Ascending aorta (tissue), 2 donors: ENCODE measurements around the gene MCU. TPM values are rescaled to one million over a fixed set of nuclear protein-coding genes. Genes with fewer than 3 reads are reported as not detected.
"Not testable (repeated sequence)": the region's sequence is repeated elsewhere in the genome, so short reads cannot be mapped to it uniquely, and the experiment has no call there.

Experiments
- DNase-seq, 2 donors: peaks; one replicate each; pipeline ENCODE4 v3.0.0-alpha.2; 2019; ENCODE audit warnings: low spot score in 2 of 2
- H3K27ac ChIP-seq, 2 donors: fragments of 200-600 bp; sonication (generic); one replicate each; pipeline ENCODE4 v1.5.1; 2016 to 2017; ENCODE audit warnings: mild to moderate bottlenecking in 1 of 2
- H3K27me3 ChIP-seq: fragments of 200-600 bp; sonication (generic); one replicate; pipeline ENCODE4 v1.5.1; 2017
- H3K36me3 ChIP-seq, 2 donors: fragments of 200-600 bp; sonication (generic); one replicate each; pipeline ENCODE4 v1.5.1; 2016
- H3K4me1 ChIP-seq, 2 donors: fragments of 200-600 bp; sonication (generic); one replicate each; pipeline ENCODE4 v1.5.1; 2016 to 2017; ENCODE audit warnings: mild to moderate bottlenecking in 1 of 2
- H3K4me3 ChIP-seq, 2 donors: fragments of 200-600 bp; sonication (generic); one replicate each; pipeline ENCODE4 v1.5.1; 2016 to 2017; ENCODE audit warnings: mild to moderate bottlenecking in 1 of 2
- H3K9me3 ChIP-seq, 2 donors: fragments of 200-600 bp; sonication (generic); one replicate each; pipeline ENCODE4 v1.5.1; 2016
- intact Hi-C: fragments of 100-400 bp; cut with DNase I; formaldehyde crosslinking; loops from one replicate; pipeline ENCODE4 v1.15.1; 2023
- total RNA-seq: library from RNA; depleted of rRNA; stranded (reverse); fragments of >200 nt; gene quantifications from one replicate; pipeline ENCODE4 v1.1.0, GENCODE V29; 2016
- TF ChIP-seq, protein P1 (sequence below), 3 experiments: fragments of 200-600 bp in 2 of 3; fragments of 450-650 bp in 1 of 3; sonication (generic) in 2 of 3; IDR thresholded peaks; one replicate each; pipeline ENCODE4 v1.5.1; 2016 to 2019; ENCODE audit warnings: antibody characterized with exemption in 3 of 3, mild to moderate bottlenecking in 1 of 3, moderate library complexity in 1 of 3

MCU gene
- total RNA-seq, 1 donor from 2014 or later: 22.0 TPM

DNA sequence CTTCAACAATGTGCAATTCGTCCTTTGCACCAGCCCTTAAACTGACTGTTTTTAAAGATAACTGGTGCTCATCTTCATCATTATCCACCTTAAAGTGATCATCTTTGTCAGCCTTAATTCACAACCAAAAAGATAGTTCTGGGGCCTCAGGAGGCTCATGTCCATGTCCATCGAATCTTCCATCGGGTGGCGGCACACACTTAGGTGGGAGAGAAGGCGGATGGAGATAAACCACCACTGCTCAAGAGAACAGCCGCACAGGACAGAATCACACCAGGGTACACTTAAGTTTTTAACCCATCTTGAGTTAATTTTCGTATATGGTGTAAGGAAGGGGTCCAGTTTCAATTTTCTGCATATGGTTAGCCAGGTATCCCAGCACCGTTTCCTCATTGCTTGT, 226.4 kb downstream of the MCU start:
- H3K27ac ChIP-seq: no peak overlapping the region
- H3K9me3 ChIP-seq: no peaks in the 10 kb centered on the region
- TF ChIP-seq, protein P1, sequence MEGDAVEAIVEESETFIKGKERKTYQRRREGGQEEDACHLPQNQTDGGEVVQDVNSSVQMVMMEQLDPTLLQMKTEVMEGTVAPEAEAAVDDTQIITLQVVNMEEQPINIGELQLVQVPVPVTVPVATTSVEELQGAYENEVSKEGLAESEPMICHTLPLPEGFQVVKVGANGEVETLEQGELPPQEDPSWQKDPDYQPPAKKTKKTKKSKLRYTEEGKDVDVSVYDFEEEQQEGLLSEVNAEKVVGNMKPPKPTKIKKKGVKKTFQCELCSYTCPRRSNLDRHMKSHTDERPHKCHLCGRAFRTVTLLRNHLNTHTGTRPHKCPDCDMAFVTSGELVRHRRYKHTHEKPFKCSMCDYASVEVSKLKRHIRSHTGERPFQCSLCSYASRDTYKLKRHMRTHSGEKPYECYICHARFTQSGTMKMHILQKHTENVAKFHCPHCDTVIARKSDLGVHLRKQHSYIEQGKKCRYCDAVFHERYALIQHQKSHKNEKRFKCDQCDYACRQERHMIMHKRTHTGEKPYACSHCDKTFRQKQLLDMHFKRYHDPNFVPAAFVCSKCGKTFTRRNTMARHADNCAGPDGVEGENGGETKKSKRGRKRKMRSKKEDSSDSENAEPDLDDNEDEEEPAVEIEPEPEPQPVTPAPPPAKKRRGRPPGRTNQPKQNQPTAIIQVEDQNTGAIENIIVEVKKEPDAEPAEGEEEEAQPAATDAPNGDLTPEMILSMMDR (IDR thresholded peaks at IDR 0.05): no peak
- no peaks in the 10 kb centered on the region for H3K36me3 ChIP-seq
- intact Hi-C loops: no loop called here
- H3K4me3 ChIP-seq: no peak overlapping the region
- DNase-seq: no peak
- no peaks in the 10 kb centered on the region for H3K27me3 ChIP-seq
- no peaks in the 10 kb centered on the region for H3K4me1 ChIP-seq

DNA sequence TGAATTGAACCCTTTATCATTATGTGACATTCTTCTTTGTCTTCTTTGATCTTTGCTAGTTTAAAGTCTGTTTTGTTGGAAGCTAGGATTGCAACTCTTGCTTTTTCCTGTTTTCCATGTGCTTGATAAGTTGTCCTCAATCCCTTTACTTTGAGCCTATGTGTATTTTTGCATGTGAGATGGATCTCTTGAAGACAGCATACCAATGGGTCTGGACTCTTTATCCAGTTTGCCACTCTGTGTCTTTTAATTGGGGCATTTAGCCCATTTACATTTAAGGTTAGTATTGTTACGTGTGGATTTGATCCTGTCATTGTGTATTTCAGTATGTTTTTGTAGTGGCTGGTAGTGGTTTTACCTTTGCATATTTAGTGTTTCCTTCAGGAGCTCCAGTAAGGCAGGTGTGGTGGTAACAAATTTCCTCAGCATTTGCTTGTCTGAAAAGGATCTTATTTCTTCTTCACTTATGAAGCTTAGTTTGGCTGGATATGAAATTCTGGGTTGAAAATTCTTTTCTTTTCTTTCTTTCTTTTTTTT, 229.3 kb downstream of the MCU start:
- H3K4me1 ChIP-seq, H3K9me3 ChIP-seq, H3K4me3 ChIP-seq, DNase-seq, H3K27me3 ChIP-seq, H3K36me3 ChIP-seq, intact Hi-C loops, H3K27ac ChIP-seq: not testable (repeated sequence)

DNA sequence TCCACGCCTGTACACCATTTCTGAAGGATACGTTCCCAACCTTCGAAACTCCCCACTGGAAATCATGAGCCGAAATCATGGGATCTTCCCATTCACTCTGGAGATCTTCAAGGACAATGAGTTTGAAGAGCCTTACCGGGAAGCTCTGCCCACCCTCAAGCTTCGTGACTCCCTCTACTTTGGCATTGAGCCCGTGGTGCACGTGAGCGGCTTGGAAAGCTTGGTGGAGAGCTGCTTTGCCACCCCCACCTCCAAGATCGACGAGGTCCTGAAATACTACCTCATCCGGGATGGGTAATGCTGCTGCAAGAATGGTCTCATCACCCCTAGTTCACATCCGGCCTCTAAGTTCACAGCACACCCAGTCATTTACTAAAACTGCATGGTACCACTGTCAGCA, 232.4 kb downstream of the MCU start:
- H3K27me3 ChIP-seq: no peaks in the 10 kb centered on the region
- no peak overlapping the region for H3K27ac ChIP-seq
- no peaks in the 10 kb centered on the region for H3K9me3 ChIP-seq
- no peaks in the 10 kb centered on the region for H3K36me3 ChIP-seq
- intact Hi-C loops: no loop called here
- no peaks in the 10 kb centered on the region for H3K4me1 ChIP-seq
- TF ChIP-seq, protein P1 (IDR thresholded peaks at IDR 0.05): no peak
- no peak overlapping the region for H3K4me3 ChIP-seq
- DNase-seq: no peak

DNA sequence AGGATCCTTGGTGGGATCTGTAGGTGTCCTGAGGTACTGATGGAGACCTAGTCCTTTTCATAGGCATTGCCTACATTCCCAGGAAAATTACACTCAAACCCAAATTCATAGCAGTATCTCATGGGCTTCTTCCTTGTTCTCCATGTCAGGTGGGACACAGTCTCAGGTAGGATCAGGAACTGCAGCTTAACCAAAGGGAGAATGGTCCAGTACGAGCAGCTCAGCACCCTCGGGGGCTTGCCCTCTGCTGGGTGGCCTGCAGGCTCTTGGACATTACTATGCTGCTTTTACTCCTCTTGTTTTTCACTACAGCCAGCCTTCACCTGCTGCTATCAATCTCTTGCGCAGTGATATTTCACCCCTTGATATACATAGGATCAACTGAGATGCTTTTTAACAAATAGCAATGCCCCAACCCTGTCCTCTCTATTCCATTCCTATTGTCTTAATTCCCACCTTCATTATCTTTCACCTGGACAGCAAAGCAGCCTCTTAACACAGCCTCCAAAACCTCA, 234.1 kb downstream of the MCU start:
- Histone ChIP-seq H3K27me3 (no peaks in the 10 kb centered on the region), H3K27ac (no peak overlapping the region), H3K9me3 (no peaks in the 10 kb centered on the region), H3K4me1 (no peaks in the 10 kb centered on the region), H3K4me3 (no peak overlapping the region), H3K36me3 (no peaks in the 10 kb centered on the region)
- intact Hi-C loops: no loop called here
- TF ChIP-seq, protein P1 (IDR thresholded peaks at IDR 0.05): no peak
- no peak for DNase-seq

DNA sequence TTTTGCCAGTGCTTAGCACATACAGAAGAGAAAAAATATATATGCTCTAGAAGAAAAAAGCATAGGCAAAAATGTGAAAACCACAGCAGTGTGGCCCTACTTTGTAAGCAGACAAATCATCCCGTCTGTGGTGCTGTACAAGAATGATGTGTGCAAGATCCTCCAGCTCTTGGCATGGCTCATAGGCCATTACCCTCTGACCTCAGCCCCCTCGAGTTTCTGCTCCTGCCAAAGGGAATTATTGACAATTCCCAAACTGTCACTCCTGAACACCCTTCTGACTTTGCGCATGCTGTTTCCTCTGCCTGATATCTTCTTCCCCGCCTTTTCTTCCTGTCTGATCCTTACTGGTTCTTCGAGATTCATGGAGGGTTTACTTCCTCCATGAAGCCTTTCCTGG, 235.5 kb downstream of the MCU start:
- Histone ChIP-seq H3K9me3 (no peaks in the 10 kb centered on the region), H3K36me3 (no peaks in the 10 kb centered on the region), H3K4me3 (no peak overlapping the region), H3K4me1 (no peaks in the 10 kb centered on the region), H3K27ac (no peak overlapping the region), H3K27me3 (no peaks in the 10 kb centered on the region)
- TF ChIP-seq, protein P1 (IDR thresholded peaks at IDR 0.05): no peak
- intact Hi-C loops: no loop called here
- no peak for DNase-seq

DNA sequence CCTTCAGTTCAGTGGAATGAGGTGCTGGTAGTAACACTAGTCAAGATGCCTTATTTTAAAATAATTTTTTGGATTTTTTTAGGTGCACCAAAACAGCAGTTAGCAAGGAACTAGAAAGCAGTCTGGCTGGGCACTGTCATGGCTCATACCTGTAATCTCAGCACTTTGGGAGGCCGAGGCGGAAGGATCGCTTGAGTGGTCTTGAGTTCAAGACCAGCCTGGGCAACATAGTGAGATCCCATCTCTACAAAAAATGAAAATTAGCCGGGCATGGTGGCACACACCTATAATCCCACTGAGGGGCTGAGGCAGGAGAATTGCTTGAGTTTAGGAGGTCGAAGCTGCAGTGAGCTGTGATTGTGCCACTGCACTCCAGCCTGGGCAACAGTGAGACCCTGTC, 236.9 kb downstream of the MCU start:
- H3K27me3 ChIP-seq: no peaks in the 10 kb centered on the region
- H3K9me3 ChIP-seq: no peaks in the 10 kb centered on the region
- TF ChIP-seq, protein P1 (IDR thresholded peaks at IDR 0.05): no peak
- intact Hi-C loops: no loop called here
- no peak overlapping the region for H3K4me3 ChIP-seq
- DNase-seq: no peak
- no peak overlapping the region for H3K27ac ChIP-seq
- no peaks in the 10 kb centered on the region for H3K36me3 ChIP-seq
- H3K4me1 ChIP-seq: no peaks in the 10 kb centered on the region
